ENCODE data around the gene CAPN7.

The CAPN7 gene

DNA sequence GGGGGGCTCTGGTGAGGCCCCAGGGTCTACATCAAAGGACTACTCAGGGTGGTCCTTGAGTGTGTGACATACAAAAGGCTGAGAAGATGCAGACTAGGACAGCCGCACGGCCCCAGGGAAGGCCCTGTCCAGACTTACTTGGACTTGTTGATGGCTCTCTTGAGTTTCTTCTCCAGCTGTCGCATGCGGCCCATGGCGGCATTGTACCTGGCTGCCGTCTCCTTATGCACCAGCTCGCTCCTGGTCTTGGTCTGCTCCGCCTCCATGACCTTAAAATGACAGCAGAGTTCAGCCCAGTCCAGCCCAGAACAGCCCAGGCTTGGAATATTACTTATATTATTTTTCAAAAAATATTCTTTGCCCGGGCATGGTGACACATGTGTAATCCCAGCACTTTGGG, 56.0 kb downstream of the CAPN7 start:
- no peak for DNase-seq (ENCODE audit: extremely low read depth, low read depth)
- TF ChIP-seq, protein P1, sequence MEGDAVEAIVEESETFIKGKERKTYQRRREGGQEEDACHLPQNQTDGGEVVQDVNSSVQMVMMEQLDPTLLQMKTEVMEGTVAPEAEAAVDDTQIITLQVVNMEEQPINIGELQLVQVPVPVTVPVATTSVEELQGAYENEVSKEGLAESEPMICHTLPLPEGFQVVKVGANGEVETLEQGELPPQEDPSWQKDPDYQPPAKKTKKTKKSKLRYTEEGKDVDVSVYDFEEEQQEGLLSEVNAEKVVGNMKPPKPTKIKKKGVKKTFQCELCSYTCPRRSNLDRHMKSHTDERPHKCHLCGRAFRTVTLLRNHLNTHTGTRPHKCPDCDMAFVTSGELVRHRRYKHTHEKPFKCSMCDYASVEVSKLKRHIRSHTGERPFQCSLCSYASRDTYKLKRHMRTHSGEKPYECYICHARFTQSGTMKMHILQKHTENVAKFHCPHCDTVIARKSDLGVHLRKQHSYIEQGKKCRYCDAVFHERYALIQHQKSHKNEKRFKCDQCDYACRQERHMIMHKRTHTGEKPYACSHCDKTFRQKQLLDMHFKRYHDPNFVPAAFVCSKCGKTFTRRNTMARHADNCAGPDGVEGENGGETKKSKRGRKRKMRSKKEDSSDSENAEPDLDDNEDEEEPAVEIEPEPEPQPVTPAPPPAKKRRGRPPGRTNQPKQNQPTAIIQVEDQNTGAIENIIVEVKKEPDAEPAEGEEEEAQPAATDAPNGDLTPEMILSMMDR (IDR thresholded peaks at IDR 0.05; ENCODE audit: low read depth, low read length) = no peak

GRCh38 chr3:15263120-15263519, 57.1 kb downstream of the CAPN7 start:
- DNase-seq (ENCODE audit: extremely low read depth, low read depth) = no peak
- TF ChIP-seq, protein P1 (IDR thresholded peaks at IDR 0.05; ENCODE audit: low read depth, low read length) = no peak

DNA sequence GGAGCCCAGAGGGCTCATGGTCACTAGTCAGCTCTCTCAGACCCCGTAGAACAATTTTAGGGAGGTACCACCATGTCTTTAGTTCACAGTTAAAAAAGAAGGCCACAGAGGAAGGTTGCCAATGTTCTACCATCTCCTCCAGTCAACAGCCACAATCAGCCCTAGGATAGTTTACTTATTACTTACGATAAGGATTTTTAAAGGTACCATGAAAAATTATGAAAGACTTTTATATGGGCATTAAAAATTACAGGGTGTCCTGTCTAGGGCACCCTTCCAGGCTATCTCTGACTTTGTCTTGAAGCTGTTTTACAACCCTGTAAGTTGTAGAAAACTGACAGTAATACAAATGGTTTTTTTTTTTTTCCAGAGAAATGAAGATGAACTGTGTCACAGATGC, 57.9 kb downstream of the CAPN7 start:
- TF ChIP-seq, protein P1 (IDR thresholded peaks at IDR 0.05; ENCODE audit: low read depth, low read length) = no peak
- DNase-seq (ENCODE audit: extremely low read depth, low read depth) = no peak

- TF ChIP-seq, protein P1 (IDR thresholded peaks at IDR 0.05; ENCODE audit: low read depth, low read length) = no peak
- DNase-seq (ENCODE audit: extremely low read depth, low read depth) = no peak
These were observed 58.4 kb downstream of the CAPN7 start for GRCh38 chr3:15264486-15264885.

DNA sequence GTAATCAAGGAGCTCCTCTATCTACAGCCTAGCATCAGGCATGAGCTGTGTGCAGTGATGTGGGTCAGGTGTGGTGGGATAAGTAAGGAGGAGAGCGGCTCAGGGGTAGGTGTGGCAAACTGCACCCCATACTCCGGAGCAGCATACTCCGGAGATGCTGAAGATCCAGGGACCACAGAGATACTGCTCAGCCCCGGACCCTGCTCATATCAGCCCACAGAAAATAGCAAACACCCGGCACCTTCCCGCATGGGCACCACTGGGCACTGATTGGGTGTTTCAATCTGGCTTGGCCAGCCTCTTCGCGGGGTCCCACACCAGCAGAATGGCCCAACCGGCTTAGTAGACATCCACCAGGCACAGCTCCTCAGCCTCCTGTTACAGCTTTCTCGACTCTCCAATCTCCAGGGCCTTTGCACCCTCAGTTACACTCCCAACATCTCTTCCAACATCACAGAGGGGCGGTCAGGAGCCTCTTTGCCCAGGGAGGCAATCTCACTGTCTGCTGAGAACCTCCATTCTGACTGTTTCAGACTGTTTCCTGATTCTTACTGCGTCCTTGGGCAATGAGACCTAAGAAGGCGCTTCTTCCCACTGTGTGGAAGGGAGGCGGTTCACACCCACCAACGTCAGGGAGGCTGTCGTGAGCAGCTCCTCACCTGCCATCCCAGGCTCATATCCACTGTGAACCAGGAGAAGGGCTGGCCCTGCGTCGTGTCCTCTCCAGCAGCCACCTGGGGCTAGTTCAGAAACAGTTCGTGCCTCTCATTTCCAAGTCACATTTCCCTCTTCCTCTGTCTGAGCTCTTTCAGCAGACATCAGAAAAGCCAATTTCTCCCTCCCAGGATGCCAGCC, 59.8 kb downstream of the CAPN7 start:
- DNase-seq (ENCODE audit: extremely low read depth, low read depth) = no peak
- TF ChIP-seq, protein P1 (IDR thresholded peaks at IDR 0.05; ENCODE audit: low read depth, low read length) = no peak

DNA sequence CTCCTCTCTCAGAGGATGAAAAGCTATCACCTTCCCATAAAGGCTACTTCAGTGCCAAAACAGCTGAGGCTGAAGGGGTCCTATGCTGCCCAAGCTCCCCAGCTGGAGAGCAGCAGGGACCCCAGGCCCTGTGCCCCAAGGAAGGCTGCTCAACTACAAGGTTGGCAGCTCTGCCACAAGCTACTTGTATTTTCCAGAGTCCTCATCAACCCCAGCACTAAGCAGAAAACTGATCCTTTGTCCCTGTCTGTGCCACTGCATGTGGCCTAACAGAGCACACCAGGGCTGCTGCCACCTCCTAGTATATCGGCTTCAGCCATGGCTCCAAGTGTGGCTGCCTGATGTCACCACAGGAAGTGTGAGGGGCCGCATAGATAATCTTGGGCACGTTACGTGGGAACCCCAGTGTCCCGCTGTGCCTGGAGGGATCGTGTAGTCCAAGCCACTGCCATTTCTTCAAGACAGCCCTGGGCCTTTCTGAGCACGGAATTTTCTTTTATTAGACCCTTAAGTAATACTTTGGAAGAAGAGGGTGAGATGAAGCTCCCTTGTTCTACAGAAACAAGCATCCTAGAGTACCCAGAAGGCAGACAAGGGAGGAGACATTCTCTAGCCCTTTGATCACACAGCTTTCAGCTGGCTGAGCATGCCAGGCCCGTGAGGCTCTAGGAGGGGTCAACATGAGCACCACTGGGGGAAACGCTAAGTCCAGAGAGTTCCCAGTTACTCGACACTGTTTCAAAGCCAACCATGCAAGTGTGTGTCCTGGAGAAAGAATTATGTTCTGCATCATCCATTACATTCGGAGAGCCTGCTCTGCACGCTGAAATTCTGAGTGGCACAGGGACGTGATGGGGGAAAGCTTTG, 60.7 kb downstream of the CAPN7 start:
- DNase-seq (ENCODE audit: extremely low read depth, low read depth) = no peak
- TF ChIP-seq, protein P1 (IDR thresholded peaks at IDR 0.05; ENCODE audit: low read depth, low read length) = no peak

GRCh38 chr3:15267502-15267901, 61.5 kb downstream of the CAPN7 start:
- TF ChIP-seq, protein P1 (IDR thresholded peaks at IDR 0.05; ENCODE audit: low read depth, low read length) = no peak
- DNase-seq (ENCODE audit: extremely low read depth, low read depth) = no peak
